ENCODE data around the gene LTA4H.
"Not testable (repeated sequence)": the region's sequence is repeated elsewhere in the genome, so short reads cannot be mapped to it uniquely, and the experiment has no call there.

LTA4H gene

DNA sequence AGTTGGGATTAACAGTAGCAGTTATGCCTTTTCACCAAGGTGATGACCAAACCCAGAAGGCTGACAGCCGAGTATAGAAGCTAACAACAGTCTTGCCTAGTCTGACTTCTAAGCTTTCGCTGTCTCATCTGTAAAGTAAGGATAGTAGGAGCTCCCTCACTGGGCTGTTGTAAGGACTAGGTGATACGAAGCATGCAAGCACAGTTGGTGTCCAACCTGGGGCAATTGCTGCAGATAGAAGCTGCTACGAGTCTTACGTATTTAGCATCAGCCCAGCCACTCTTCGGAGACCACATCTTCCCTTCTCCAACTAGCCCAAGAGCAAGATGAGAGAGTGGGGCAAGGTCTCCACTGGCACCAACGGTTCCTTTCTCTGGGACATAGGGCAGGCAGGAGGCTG is 45.3 kb downstream of the LTA4H start:
- DNase-seq (ENCODE audit: low read depth), result no peak

GRCh38 chr12:95989504-95990123 is 45.8 kb downstream of the LTA4H start:
- no peak for DNase-seq (ENCODE audit: low read depth)

GRCh38 chr12:95988506-95989275 is 46.7 kb downstream of the LTA4H start:
- no peak for DNase-seq (ENCODE audit: low read depth)

DNA sequence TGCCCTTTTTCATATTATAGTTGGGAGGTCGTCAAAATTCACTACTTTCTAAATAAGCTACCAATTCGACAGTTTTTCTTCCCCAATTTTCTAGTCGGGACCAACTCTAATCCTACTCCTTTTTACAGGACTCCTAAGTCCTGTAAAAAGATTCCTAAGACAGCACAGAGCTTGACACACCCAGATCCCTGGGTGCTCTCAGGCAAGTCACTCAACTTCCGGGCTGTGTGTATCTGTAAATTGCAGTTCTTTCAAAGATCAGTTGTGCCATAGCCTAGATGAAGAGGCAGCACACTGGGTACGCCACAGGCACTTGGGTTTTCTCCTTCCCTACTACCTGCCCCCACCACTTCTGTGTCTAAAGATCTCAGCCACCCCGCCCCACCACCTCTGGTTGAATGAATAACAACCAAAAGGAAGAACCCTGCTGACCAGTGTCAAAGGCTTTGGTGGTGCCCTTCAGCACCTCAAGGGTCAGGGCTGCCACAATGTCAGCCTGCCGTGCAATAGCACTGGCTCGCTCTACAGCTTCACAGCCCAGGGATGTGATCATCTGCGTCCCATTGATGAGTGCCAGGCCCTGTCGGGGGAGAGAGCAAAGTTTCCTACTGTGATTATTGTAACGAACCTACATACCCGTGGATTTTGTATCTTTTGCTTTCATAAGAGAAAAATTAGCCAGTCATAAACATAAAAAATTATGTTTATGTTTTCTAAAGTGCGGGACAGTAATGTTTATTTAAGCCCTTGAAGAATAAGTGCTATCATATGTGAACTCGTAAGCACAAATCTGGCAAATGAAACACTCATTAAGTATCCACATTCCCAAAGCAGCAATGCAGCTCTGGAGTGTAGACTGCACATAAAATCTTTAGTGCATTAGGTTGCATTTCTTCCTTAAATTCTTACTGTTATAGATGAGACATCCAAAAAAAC is 48.5 kb downstream of the LTA4H start:
- no peak for DNase-seq (ENCODE audit: low read depth)

DNA sequence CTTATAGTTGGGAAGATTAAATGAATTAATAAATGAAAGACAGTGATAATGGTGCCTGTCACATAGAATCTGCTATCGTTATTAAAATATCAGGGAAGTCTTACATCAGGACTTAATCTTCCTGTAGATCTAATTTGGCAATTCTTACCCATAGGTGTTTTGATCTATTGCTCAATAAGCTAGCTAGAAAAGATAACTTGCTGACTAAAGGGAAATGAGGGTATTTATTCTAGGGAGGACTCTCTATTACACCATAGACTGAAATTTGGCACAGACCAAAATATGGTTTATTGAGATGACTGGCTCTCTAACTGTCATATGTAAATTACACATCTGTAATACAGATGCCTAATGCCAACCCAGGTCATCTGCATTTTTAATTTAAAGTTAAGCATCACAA is 50.7 kb downstream of the LTA4H start:
- no peak for DNase-seq (ENCODE audit: low read depth)

- DNase-seq (ENCODE audit: low read depth), result no peak
These were observed 52.8 kb downstream of the LTA4H start for GRCh38 chr12:95982602-95983001.

DNA sequence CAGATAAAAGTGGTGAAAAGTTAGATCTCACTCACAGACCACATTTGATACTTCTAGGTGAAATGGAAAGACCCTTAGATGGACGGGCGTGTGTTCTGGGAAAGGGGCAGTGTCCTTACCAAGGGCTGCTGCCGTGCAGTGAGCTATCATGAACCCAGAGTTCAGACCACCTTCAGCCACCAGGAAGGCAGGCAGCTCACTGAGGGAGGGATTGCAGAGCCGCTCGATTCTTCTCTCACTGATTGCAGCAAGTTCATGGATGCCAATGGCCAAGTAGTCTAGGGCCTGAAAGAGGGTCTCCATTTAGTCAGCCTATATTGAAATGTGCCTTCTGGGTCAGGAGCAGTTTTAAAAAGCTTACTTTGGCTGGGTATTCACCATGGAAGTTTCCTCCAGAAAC is 55.0 kb downstream of the LTA4H start:
- DNase-seq (ENCODE audit: low read depth), result no peak

GRCh38 chr12:95978774-95979173 is 56.6 kb downstream of the LTA4H start:
- DNase-seq (ENCODE audit: low read depth), result no peak

DNA sequence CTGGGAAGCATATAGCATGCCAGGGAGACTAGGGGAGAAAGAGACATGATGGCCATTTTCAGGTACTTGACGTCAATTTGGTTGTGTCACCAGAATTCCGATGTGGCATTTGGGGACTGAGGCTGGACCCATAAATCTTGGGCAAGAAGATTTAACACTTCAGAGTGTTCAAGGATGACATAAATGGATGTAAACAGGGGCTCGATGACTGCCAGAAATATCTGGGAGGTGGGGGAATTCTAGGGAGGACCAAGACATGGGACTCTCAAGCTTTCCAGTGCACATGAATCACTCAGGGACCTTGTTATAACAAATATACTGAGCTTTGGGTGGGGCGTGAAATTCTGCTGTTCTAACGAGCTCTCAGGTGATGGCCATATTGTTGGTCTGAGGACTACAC is 57.0 kb downstream of the LTA4H start:
- DNase-seq (ENCODE audit: low read depth), result no peak

GRCh38 chr12:95977764-95978305 is 57.6 kb downstream of the LTA4H start:
- no peak for DNase-seq (ENCODE audit: low read depth)

DNA sequence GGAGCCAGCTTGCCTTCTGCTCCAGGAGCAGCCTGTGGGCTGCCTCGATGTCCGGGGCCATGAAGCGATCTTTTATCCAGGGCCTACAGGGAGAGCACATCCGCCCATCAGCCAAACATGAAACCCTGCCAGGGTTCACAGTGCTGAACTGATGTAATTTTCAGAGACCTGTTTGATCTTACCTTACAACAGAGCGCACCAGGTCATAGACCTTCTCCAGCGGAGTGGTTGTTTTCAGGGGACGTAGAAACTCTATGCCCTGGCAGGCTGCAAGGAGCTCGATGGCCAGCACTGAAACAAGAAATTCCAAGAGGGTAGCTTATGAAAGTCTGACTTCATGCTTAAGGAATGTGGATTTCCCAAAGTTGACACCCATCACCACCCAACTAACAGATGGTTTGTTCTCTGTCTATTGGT is 59.0 kb downstream of the LTA4H start:
- no peak for DNase-seq (ENCODE audit: low read depth)

- DNase-seq (ENCODE audit: low read depth), result no peak
These were observed 59.9 kb downstream of the LTA4H start for GRCh38 chr12:95975491-95975890.

DNA sequence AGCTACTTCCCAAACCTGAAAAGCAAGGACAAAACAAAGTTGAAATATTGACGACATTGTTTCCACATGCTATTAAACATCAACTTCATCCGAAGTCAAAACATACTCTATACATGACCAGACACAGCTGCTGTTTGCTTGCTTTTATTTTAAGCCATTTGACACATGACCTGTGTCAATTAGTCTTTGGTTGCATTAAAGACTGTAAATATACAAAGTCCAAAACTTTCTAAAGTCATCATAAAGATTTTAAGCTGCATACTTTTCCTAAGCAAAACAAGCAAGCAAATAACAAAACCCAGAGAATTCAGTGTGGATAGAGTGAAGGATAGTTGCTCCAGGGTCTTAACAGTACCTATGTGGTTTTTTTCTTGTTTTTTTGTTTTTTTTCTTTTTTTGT is 61.0 kb downstream of the LTA4H start:
- DNase-seq (ENCODE audit: low read depth), result no peak

DNA sequence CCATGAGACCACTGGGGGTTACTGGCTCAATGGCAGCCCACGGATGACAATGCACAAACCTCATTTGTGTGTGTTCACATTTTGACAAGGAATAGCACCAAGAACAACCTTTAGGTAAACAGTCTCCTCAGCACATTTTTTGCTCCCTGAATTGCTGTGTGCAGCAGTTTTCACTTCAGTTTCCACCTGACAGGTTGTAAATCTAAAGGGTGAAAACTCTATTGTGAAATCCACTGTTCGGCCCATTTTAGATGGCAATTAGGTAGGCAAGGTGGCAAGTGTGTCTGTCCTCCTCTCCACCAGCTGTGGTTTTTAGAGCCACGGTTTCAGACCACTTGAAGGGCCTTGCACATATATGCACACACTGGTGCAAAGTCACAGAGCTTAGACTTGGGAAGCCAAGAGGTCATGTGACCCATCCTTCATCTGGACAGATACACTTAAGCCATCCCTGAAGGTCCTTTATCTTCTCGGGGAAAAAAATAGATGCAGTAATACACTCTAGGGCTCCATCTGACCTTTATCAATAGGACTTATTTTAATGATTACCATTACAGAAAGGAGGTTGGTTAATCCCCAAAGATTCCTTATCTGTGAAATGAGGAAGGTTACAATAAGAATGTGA is 62.4 kb downstream of the LTA4H start:
- DNase-seq (ENCODE audit: low read depth), result no peak

GRCh38 chr12:95970905-95971304 is 64.5 kb downstream of the LTA4H start:
- no peak for DNase-seq (ENCODE audit: low read depth)

DNA sequence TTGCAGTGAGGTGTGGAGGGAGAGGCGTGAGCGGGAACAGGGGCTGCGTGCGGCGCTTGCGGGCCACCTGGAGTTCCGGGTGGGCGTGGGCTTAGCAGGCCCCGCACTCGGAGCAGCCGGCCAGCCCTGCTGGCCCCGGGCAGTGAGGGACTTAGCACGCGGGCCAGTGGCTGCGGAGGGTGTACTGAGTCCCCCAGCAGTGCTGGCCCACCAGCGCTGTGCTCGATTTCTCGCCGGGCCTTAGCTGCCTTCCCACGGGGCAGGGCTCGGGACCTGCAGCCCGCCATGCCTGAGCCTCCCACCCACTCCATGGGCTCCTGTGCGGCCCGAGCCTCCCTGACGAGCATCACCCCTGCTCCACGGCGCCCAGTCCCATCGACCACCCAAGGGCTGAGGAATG is 66.3 kb downstream of the LTA4H start:
- DNase-seq (ENCODE audit: low read depth), result not testable (repeated sequence)

- DNase-seq (ENCODE audit: low read depth), result no peak
These were observed 68.1 kb downstream of the LTA4H start for GRCh38 chr12:95967301-95967700.

GRCh38 chr12:95966287-95966870 is 69.0 kb downstream of the LTA4H start:
- no peak for DNase-seq (ENCODE audit: low read depth)

DNA sequence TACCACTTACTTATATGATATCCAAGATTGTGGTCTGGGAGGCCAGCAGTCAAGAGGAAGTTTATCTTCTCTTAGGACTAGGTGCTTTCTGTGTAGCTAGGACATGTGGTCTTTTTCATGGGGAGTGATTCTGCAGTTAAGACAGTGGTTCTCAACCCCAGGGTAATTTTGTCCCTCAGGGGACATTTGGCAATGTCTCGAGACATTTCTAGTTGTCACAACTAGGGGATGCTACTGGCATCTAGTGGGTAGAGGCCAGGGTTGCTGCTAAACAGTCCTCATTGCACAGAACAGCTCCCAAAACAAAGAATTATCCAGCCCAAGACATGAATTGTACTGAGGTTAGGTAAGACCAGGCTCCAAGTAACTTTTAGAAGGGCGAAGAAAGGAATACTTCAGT is 72.3 kb downstream of the LTA4H start:
- no peak for DNase-seq (ENCODE audit: low read depth)

DNA sequence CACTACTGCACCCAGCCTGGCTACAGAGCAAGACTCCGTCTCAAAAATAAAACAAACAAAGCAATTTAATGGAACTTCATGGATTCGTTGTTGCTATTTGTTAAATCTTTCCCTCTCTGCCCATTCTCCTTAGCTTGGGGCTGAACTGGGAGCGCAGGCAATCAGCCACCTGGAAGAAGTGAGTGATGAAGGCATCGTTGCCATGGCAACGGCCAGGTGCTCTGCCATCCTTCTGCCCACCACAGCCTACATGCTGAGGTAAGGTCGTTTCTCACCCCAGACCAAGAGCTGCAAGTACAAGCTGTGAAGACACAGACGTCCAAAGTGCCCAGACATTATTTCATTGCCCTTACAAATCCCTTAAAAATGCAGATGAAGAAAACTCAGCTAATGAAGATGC is 73.2 kb downstream of the LTA4H start:
- DNase-seq (ENCODE audit: low read depth), result no peak

DNA sequence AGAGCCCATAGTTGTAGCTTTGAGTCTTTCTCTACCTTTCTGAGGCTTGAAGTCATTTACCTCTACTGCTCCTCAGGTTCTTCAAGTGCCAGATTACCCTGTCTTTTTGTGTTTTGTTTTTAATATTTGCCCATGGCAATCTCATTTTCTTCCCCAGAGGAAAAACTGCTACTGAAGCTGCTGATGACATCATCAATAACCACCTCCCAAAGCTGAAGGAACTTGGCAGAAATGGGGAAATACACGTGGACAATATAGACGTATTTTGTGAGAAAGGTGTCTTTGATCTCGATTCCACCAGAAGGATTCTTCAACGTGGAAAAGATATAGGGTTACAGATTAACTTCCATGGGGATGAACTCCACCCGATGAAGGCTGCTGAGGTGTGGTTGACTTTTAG is 75.1 kb downstream of the LTA4H start:
- no peak for DNase-seq (ENCODE audit: low read depth)

- DNase-seq (ENCODE audit: low read depth), result no peak
These were observed 76.3 kb downstream of the LTA4H start for GRCh38 chr12:95959107-95959506.
